Hippocampal formation (tissue), 2 donors: Measurements from ENCODE around the gene TP53I11.

ENCODE experiments used
- DNase-seq, 2 donors: peaks; one replicate each; lab custom pipeline; 2025; lab: John Stamatoyannopoulos, UW

The TP53I11 gene

DNA sequence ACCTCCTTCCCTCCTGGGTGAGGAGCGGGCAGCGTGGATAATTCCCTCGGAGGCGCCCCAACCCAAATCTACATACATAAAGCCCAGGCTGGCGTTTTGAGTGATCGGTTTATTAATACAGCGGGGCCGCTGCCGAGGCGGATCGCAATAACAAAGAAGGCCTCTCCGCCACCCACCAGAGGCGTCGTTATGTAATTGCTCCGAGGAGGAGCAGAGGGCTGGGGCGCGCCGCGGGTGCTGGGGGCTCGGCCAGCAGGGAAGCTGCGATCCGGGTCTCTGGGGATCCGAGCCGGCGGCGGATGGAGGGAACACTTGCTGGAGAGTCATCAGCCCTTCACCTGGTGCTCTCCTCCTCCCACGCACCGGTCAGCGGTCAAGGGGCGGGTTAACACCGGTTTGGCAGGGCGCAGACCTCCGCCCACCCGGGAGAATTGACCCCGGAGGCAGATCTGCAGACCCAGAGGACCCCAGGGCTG, 6.4 kb upstream of the TP53I11 start:
- no peak for DNase-seq

DNA sequence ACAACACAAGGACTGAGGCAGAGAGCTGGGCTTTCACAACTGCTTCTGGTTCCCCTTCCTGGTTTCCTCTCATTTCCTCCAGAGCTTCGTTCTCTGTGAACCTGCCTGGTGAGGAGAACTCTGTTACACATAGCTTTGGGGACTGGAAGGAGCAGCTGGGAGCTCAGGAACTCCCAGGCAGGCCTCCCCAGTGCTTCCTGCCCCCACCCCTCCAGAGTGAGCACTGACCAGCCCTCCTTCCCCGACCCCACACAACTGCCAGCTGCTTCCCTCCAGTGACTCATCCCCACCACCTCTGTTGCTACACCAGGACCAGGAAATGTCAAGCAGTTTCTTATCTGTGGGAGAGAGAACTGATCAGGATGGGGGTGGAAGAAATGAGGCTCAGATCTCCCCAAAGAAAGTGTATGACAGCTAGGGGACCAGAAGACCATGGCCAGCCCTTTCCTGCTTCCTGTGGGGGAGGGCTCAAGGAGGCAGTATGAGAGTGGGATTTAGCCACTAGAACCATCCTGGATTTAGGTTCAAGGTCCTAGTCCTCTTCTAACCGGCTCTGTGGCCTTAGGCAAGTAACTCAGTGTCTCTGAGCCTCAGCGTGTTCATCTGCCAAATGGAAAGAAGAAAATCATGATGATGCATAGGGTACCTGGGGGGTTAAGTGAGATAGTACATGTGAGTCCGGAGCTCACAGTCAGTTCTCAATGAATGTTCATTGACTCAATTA, 4.5 kb upstream of the TP53I11 start:
- DNase-seq: peak in 1 of 2 donors; percentile 10

DNA sequence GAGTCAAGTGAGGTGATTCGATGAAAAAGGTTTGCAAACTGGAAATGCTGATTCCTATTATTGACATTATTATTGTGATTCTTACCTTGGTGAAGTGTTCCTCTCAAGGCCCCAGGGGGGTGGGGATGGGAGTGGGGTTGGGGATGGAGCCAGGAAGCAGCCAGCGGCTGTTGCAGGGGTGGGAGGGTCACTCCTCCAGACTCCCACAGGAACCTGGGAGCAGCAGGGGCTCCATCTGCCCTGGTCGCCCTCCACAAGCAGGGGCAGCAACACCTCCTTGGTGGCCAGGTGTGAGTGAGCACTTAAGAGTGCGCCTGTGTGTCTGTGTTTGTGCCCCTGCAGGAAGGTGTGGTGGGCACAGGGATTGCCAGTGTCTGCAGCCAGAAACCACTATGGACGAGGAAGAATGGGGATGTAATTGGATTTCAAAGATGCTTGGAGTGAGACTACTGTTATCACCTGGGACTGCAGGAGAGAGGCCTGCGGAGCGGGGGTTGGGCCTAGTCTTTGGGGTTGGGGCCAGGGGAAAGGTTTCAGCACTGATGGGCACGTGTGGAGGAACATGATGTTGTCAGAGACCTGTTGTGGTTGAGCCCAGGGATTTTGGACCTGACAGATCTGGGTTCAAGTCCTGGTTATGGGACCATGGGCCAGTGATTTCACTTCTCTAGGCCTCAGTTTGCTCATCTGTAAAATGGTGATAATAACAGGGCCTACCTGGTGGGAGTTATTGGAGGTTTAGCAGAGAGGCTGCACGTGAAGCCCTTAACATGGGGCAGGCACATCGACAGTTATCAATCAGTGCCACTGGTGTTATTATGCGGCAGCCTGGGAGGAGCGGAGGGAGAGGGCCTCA, 3.6 kb upstream of the TP53I11 start:
- DNase-seq: no peak

DNA sequence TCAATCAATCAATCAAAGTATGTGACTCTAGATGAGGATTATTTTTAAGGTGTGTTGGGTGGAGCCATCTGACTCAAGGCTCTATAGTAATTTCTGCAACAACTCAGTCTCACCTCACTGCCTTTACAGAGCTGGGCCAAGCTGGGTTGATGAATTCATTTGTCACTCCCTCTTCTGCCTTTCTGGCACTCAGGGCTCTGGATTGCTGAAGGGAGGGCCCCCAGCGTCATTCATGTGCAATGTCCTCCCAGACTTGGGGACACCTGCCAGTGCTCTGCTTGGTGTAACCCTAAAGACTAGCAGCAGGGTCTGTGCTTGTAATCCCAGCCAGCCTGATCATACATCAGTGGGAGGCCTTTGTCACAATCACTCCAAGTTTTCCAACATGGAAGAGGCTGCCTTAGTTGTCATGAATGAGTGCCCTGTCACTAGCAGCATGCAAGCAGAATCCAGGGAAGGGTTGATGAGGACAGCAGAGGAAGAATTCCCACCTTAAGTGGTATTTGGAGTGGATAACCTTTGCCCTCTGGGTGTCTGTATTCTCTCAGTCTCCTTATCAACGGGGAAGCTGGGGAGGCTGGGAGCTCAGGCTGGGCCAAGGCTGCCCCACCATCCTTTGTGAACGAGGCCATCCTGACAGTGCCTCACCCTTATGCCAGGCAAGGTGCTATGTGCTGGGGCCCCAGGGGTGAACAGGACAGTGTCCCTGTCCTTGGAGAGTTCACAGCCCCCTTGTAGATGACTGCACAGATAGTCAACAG, 2.0 kb upstream of the TP53I11 start:
- DNase-seq: no peak

DNA sequence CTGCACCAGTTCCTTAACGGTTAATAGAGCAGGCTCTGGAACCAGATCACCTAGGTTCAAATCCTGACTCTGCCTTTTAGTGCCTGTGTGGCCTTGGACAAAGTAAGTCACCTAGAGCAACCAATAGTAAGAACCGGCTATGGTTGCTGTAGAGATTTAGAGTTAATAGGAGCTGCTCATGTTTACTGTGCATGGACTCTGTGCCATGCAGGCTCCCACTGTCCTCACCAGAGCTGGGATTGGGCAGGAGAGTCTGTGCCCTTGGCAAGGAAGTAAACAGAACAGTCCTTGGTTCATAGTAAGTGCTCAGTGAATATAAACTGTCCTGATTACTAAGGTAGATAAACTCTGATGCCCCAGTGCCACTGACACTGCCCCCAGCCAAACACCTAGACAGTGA, 1.4 kb upstream of the TP53I11 start:
- DNase-seq: no peak

DNA sequence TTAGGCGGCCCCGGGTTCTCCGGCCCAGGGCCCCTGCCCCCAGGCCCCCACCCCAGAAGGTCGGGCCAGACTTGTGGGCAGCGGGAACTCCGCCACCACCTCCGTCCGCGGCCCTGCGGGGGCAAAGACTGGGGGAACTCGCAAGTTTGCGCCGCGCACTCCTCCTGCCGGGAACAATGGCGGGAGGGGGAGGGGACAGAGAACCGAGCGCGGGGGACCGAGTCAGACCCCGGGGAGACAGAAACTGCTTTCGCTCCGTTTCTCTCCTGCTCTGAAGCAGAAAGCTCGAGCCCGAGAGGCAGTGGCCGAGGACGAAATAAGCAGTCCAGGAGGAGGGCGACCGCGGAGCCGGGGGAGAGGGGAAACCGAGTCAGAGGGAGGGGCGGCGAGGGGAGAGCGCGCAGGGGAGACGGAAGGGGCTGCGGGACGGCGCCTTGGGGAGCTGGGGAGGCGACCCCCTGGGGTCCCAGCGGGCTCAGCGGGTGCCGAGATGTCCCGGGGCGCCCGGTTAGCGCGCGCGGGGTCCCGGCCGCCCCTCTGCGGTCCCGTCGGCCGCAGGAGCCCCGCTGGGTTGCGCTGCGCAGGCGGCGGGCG, 555 bp downstream of the TP53I11 start:
- no peak for DNase-seq

DNA sequence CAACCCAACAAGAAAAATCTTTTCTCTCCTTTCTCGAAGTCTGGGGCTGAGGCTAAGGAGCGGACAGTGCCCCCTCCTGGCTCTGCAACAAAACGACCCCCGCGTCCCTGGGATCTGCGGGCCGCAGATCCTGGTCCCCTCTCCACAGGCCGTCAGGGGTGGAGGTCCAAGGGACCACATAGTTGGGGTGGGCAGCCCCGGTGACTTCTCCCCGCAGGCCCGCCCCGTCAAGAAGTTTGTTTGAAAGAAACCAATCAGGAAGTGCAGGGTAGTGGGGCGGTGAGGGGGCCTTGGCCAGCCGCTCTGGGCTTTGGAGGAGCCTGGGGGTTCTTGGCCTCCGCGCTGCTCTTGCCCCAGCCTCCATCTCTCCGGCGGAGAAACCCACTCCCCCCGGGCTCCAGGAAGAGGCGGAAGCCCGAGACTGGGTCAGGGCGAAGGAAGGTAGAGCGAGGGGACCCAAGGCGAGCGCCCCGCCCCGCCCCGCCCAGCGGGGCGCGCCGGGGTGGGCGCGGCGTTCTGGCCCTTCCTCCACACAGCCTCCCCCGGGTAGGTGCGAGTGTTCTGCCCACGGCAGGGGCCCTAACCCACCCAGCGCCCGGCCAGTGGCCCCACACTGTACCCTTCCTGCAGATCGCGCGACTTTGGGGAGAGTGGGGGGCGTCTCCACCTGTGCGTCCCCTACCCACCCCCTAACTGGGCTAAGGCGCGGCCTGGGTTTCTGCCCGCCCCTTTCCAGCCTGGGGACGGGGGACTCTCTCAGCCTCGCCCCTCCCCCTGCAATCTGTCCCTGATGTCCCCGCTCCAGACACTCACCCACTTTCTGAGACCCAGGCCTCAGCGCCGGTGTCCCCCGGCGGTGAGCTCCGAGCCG, 1.3 kb downstream of the TP53I11 start:
- no peak for DNase-seq

DNA sequence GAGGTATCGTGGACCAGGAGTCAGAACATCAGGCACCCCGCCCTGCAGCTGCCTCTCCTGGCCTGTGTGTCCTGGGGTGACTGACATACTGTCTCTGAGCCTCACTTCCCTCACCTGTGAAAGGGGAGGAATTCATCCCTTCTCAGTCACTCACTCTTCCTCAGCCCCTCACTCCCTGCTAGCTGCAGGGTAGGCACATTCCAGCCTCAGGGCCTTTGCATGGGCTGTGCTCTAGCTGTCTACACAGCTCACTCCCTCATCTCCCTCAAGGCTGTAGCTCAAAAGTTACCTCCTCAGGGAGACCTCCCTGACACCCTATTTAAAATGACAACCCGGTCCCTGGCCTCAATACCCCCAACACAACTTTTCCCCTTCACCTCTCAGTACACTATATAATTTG, 2.5 kb downstream of the TP53I11 start:
- DNase-seq: no peak

DNA sequence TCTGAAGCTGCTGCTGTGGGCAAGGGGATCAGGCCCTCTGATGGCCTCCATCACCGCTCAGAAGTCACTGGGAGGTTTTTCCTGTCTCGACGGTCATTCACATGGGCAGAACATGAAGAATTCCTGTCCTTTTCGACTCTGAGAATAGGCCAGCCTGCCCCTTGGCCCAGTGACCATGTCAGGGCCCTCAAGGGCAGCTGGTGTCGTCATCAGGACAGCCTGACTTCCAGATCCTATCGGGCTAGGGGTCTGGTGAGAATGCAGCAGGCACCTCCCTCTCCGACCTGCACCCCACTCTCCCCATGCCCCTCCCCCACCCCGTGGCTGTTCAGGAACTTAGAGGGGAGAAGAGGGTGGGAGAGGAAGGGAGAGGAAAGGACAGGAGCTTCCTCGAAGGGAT, 3.6 kb downstream of the TP53I11 start:
- no peak for DNase-seq

DNA sequence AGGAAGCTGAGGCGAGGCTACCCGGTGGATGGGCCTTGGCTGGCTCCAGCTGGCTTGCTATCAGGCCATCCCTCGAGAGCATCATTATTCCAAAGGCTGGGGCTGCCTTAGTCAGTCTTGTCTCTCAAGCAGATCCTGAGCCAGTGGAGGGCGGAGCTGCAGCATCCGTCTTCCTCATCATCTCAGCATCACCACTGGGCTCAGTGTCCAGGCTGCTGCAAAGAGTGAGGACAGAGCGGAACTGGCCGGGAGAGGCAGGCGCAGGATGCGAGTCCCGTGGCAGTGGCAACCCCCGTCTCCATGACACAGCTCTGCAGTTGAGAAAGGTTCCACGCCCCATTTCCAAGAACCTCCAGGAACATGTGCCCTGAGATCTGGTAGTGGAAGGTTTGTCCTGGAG, 4.4 kb downstream of the TP53I11 start:
- DNase-seq: no peak

DNA sequence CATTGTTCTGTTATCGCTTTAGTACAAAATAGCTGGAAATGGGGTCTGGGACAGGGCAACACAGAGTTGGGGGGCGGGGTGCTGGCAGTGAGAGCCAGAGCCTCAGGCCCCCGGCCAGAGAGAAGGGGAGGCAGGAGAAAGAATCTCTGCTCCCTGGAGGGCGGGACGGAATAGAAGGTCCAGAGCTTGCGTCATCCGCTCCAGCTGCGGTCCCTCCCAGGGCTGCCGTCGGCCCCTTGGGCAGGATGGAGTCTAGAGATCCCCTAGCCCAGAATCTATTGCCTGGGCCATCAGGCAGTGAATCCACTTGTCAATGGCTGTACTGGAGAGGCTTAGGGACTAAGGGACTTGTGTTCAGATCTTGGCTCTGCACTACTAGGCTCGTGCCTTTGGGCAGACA, 5.0 kb downstream of the TP53I11 start:
- DNase-seq: no peak

DNA sequence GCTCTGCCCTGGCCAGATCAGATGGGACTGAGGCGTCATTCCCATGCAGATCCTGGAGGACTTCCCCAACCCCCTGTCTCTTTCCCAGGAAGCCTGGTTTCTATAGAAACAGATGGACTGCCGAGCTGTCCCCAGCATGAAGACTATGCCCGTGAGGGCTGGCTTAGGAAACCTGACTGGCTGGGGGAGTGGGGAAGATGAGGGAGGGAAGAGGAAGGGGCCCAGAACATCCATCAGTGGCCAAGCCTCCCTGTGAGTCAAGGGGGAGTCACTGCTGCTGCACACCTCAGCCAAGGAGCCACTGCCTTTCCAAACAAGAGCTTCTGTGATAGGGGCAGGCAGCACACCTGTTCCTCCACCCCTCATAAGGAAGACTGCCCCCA, 5.8 kb downstream of the TP53I11 start:
- no peak for DNase-seq

DNA sequence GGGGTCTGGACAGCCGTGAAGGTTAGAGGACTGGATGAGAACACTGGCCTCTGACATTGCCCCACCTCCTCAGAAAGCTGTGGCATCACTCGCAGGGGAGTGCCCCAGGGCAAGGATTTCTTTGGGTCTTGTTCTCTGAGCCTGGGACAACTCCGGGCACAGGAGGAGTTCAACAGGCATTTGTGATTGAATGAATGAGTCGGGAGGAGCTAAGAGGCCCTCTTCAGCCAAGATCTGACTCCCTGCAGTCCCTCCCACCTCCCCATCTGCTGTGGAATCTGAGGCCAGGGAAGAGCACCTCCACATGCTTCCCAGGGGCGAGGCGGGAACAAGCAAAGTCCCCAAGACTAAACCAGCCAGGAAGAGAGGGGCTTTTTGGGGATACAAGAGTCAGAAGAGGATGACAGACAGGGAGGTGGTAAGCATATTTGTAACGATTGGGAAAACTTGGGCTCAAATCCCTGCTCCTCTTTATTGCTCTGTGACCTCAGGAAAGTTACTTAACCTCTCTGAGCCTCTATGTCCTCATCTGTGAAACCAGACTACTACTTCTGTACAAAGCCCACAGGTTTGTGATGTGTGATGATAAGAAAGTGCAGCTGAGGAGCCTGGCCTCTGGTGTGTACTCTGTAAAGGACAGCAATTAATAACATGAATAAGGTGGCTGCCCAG, 6.4 kb downstream of the TP53I11 start:
- no peak for DNase-seq

DNA sequence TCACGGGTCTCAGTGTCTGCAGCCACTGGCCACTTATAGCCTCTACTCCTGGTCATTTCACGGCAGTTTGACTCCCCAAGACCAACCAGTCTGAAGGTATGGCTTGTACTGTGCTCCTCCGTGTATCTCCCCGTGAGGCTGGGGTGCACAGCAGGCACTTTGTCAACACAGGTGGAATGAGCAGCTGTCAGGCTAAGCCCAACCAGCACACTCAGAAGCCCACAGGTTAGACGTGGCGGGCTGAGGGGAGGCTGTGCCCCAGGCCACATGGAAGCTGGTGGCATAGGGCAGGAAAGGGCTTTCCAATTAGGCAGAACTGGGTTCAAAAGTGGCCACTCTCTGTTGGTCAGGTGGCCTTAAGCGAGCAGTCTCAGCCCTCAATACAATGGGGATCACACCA, 7.0 kb downstream of the TP53I11 start:
- DNase-seq: no peak

DNA sequence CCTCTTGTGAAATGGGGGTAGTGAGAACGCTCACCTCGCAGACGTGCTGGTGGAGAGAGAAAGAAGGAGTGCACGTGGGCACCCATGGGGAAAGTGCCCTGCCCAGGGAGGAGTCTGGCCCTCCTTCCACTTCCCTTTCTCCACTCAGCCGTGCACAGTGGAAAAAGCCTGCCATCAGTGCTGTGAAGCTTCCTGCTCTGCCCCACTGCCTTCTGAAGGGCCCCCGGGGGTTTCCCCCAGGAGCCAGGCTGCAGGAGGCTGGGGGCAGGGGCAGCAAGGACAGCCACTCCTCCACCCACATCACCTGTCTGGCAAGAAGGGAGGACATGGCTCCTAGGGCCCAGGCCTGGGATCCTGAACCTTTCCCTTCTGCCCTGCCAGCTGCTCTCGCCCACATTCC, 7.6 kb downstream of the TP53I11 start:
- DNase-seq: peak in 1 of 2 donors; percentile 5

DNA sequence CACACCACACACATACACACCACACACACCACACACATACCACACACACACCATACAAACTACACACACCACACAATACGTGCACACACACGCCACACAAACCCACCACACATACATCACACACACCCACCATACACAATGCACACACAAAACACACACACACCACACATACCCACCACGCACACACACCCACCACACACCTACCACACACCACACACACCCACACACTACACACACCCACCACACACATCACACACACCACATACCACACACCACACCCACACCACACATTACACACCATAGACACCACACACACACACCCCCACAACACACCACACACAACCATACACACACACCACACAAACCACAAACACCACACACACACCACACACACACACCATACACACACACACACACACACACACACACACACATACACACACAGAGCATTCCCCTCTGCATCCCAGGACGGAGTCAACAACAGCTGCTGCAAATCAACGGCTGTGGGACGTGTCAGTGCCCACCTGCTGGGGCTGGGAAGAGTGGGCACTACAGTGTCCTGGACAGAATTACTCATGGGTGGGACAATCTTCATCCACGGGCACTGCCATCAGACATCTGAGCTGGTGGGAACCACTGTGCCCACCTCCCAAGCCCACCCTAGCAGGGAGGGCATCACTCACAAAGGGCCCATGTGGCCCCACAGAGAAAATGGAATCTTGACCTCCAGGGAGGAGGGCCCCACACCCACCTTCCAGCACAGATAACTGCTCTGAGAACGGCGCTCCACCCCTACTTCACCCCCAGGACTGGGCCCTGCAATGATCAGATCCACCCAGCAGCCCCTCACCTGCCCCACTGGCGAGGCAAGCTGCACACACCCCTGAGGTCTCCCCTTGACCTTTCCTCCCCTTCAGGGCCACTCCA, 8.4 kb downstream of the TP53I11 start:
- DNase-seq: no peak

DNA sequence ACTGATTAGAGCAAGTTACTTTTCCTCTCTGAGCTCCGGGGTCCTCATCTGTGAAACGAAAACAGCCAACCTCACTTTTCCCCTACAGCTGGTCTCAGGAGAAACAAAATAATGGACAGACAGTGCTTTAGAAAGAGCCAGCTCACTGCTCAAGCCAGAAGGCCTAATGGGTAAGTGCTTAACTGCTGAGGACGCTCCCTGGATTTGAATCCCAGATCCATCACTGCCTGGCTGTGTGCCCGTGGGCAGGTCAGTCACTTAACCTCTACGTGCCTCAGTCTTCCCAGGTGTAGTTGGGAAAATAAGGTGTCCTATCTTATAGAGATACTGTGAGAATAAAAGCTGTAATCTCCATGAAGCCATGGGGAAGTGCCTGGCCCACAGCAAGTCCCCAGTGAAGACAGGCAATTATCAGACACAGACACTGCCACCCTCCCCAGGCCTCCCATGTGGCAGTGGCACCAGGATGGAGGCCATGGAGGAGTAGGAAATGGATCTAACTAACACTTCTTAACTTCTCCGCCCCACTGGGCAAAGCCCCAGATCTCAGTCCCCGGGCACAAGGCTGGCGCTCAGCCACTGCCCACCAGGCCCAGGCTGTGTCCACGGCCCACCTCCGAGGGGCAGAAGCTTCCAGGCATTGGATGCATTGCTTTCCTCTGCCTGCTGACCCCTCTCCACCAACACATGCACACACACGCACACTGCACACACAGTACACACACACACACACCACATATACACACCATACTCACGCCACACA, 9.2 kb downstream of the TP53I11 start:
- DNase-seq: no peak

DNA sequence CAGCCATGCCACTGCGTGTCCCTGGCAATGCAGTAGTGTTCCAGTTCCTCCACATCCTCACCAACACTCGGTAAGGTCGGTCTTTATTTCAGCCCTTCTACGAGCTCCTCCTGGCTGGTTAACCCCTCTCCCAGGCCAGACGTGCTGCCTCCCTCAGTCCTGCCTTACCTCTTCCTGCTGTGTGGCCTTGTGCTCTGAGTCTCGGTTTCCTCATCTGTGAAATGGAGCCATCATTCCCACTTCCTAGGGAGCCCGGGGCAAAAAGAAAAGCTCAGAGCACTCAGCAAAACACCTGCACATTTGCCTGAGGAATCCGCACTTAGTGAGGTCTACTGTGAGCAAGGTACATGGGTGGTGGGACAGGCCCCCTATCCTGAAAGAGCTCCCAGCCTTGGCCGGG, 9.8 kb downstream of the TP53I11 start:
- no peak for DNase-seq

DNA sequence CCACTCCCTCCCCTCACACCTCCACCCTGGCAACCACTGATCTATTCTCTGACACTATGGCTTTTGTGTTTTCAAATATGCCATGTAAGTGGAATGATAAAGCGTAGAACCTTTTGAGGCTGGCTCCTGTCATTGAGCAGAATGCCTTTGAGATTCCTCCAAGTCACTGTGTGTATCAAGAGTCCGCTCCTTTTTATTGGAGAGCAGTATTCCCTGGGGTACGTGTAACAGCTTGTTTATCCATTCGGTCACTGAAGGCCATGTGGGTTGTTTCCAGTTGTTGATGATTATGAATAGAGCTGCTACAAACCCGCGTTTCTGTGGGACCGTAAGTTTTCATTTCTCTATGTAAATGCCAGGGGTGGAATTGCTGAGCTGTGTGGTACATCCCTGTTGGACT, 10.3 kb downstream of the TP53I11 start:
- DNase-seq: no peak
